Measurements from ENCODE around the gene RYR2.

DNA sequence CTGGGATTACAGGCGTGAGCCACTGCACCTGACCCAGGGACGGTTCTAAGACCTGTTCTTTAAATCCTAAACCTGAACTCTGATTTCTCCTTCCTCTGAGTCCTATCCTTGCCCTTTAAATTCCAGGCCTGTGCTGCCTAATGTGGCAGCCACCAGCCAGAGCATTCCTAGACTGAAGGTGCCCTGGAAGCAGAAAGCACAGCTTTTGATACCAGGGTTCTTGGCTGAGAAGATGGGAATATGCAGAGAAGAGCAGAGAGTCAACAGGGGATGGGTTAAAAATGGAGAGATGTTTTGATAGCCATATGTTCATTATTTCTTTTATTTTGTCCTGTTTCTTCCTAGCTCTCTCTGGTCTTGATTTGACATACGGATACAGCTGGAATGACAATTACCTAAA is 49.7 kb downstream of the RYR2 start:
- no peak for TF ChIP-seq EP300 (IDR thresholded peaks at IDR 0.05)
- TF ChIP-seq, protein P1, sequence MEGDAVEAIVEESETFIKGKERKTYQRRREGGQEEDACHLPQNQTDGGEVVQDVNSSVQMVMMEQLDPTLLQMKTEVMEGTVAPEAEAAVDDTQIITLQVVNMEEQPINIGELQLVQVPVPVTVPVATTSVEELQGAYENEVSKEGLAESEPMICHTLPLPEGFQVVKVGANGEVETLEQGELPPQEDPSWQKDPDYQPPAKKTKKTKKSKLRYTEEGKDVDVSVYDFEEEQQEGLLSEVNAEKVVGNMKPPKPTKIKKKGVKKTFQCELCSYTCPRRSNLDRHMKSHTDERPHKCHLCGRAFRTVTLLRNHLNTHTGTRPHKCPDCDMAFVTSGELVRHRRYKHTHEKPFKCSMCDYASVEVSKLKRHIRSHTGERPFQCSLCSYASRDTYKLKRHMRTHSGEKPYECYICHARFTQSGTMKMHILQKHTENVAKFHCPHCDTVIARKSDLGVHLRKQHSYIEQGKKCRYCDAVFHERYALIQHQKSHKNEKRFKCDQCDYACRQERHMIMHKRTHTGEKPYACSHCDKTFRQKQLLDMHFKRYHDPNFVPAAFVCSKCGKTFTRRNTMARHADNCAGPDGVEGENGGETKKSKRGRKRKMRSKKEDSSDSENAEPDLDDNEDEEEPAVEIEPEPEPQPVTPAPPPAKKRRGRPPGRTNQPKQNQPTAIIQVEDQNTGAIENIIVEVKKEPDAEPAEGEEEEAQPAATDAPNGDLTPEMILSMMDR (IDR thresholded peaks at IDR 0.05) = no peak

Data from tibial nerve (tissue), 4 donors.